Medulla oblongata (tissue), 1 donor: ENCODE results near the gene TMEM126B.
"Not testable (repeated sequence)": the region's sequence is repeated elsewhere in the genome, so short reads cannot be mapped to it uniquely, and the experiment has no call there.

Source experiments
- DNase-seq: peaks from one replicate; pipeline ENCODE4 v3.0.0-alpha.2; 2015; ENCODE audit errors: extremely low spot score

The TMEM126B gene

GRCh38 chr11:85627998-85628770 is at the start of gene TMEM126B:
TMEM126B (plus strand) TSS chr11:85628593; CDS start chr11:85628608, 15 bp downstream.
- DNase-seq: peak; percentile 99

DNA sequence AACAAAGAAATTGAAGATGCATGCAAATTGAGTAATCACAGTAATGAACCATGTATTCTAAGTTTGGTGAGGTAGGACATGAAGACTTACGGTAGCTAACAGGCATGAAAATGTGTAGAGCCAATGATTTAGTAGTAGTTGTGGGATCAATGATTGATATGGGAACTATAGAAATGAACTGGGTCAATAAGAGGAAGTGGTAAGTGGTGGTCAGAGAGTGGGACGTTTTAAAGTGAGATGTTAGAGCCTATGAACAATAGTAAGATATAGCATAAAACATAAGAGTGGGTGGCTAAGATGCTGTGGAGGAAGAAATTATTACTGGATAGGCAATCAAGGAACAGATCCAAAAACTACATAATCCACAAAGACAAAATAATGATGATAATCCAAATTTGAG is 46.3 kb upstream of the TMEM126B start:
- no peak for DNase-seq

DNA sequence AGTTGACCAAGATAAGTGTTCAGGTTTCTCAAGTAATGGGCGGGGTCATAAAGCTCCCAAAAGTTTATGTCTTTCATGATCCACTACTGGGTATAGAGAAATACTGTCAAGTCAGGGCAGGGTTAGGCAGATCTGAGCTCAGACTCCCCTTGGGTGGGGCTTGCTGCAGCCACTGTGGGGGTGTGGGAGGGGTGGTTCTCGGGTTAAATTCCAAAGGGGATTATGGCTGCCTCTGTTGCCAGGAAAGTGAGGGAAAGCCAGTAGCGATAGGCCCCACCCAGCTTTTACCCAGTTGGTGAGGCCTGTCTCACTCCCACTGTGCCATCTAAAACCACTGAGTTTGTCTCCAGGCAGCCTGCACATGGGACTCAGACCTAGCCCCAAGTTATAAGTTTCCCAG is 39.0 kb upstream of the TMEM126B start:
- DNase-seq: no peak

DNA sequence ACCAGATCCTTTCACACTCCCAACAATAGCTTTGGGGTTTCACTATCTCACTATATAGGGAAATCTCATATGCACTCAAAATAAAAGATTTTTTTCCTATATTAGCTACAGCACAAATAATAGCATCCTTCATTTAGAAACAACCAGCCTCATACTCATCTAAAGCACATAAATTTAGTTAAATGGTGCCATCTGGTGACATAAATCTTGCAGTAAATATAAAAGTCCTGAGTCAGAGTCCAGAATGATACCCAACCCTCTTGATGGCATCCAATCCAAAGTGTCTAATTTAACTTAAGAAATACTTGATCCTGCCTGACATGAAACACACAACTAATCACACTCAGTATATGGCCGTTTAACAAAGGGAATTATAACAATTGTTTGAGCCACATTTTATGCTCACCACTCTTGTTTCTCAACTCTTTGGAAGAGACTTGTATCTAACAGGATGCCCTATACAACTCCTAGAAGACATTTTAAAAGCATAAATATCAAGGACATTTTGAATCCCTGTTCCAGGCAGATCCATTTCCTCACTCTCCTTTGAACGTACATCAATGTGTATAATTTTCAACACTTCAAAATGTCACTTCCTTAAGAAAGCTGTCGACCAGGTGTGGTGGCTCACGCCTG is 37.4 kb upstream of the TMEM126B start:
- DNase-seq: peak; percentile 38

DNA sequence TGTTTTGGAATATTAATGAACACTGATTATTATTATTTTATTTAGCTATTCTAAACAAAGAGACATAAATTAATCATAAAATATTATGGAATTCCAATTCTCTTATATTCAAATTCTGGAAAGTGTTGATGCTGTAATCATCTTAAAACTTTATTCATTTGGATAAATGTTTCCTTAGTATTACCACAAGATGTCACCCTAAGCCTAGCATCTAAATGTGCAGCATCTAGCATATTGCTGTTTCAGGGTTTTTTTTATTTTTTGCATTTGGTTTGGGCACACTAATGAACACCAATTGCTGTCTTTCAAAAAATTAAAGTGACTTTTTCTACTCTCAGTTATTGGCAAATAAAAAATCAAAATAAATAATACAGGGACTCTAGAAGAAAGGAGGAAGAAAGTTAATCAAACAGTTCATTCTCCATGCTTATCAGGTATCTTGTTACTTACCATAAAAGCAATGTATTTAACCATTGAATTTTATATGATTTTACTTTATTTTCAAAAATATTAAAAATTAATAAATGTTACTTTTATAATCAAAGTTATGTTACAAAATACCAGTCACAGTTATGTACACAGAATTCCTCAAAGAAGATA is 33.0 kb upstream of the TMEM126B start:
- peak; percentile 63 for DNase-seq

DNA sequence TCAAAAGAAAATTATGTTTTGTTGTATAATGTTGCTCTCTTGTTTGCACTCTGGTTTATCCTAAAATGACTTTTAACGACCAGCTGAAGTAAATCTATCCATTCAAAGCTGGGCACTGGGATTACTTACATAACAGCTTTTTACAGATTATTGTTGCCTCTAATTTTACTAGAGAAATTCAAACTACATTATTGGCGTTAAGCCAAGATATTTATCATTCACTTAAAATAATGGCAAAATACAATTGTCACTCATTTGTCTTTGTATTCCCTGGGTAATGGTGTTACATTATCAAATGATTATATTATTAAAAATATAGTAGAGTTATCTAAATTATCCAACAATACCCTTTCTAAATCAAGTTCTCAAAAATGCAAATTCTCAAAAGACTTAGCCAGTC is 31.5 kb upstream of the TMEM126B start:
- DNase-seq: no peak

- no peak for DNase-seq
Measured at GRCh38 chr11:85599083-85599482, 29.3 kb upstream of the TMEM126B start.

GRCh38 chr11:85602526-85603213 is 25.7 kb upstream of the TMEM126B start:
- DNase-seq: no peak

DNA sequence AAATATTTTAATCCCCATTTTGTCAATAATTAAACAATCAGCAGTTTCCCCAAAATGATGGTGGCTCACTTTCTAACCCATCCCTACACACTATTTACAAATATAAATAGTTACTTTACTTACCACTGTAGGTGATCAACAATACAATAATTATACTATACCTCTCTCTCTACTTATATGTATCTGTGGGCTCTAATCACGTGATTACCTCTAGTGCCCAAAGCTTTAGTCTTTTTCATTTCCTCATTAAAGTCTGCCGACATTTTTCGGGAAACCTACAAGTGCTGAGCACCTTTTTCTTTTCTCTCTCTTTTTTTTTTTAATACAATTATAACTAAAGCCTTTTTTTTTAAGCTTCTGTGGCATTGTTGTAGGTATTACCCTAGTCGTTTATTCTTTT is 25.2 kb upstream of the TMEM126B start:
- DNase-seq: no peak

DNA sequence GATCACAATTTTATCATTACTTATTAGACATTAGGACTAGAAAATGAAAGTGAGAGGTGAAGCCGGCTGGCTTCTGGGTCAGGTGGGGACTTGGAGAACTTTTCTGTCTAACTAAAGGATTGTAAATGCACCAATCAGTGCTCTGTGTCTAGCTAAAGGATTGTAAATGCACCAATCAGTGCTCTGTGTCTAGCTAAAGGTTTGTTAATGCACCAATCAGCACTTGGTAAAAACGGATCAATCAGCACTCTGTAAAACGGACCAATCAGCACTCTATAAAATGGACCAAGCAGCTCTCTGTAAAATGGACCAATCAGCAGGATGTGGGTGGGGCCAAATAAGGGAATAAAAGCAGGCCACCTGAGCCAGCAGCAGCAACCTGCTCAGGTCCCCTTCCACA is 22.2 kb upstream of the TMEM126B start:
- DNase-seq: not testable (repeated sequence)

- not testable (repeated sequence) for DNase-seq
Measured at GRCh38 chr11:85608621-85609020, 19.8 kb upstream of the TMEM126B start.

- DNase-seq: not testable (repeated sequence)
Measured at GRCh38 chr11:85609286-85609685, 19.1 kb upstream of the TMEM126B start.

- DNase-seq: not testable (repeated sequence)
Measured at GRCh38 chr11:85611643-85612042, 16.8 kb upstream of the TMEM126B start.

- no peak for DNase-seq
Measured at GRCh38 chr11:85619499-85619898, 8.9 kb upstream of the TMEM126B start.

DNA sequence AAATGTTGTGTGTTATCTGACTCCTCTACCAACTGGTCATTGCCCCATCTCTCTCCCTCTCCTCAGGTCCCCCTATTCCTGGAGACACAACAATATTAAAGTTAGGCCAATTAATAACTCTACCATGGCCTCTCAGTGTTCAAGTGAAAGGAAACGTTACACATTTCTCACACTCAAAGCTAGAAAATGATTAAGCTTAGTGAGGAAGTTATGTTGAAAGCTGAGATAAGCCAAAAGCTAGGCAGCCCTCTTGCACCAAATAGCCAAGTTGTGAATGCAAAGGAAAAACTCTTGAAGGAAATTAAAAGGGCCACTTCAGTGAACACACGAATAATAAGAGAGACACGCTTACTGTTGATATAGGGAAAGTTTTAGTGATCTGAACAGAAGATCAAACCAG is 8.1 kb upstream of the TMEM126B start:
- DNase-seq: no peak

DNA sequence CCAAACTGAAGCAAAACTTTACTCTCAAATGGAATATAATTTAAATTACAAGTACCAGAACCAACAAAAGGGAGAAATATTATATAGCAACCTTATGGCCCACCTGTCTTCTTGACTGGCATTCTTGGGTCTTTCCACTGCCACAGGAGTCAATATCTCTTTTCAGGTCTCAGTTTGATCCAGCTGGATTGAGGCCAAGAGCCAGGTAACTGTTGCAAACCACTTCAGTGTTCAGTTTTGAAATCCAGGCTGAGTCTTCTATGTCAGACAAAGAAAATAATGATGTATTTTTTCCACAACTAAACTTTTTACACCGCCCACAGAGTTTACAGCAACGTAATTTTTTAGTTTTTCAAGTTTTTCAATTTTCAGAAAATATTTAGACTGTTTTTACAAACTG is 1.9 kb upstream of the TMEM126B start:
- DNase-seq: no peak

- peak; percentile 71 for DNase-seq
Measured at GRCh38 chr11:85627332-85627997, 928 bp upstream of the TMEM126B start, which contains the start of gene DLG2. DLG2 (minus strand) TSS chr11:85627344.

- no peak for DNase-seq
Measured at GRCh38 chr11:85628771-85629341, 463 bp downstream of the TMEM126B start.

GRCh38 chr11:85634747-85635146 is 6.4 kb downstream of the TMEM126B start:
- DNase-seq: no peak

GRCh38 chr11:85643191-85643614 is 14.8 kb downstream of the TMEM126B start:
- DNase-seq: no peak

DNA sequence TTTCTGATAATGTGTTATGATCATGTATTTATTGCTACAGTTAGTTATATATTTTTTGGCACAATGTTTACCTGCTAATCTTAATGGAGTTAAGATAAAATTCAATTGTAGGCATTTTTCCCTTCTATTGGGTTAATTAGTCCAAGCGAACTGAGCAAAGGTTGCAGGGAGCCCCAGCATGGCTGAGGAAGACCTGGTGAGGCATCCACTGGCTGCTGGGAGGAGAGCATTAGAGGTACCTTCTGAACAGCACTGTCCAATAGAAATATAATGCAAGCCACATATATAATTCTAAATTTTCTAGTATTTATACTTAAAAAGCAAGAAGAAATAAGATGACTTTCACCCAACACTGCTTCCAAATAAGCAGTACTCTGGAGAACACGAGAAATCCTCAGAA is 18.7 kb downstream of the TMEM126B start:
- DNase-seq: no peak
